SK-N-SH (cell line): ENCODE measurements around the gene CDH16. TPM values are rescaled to one million over a fixed set of nuclear protein-coding genes. Genes with fewer than 3 reads are reported as not detected.
A peak's percentile ranks its signal among the peaks of the same experiment; 100 is the strongest.

Source experiments
- CTCF ChIA-PET: fragments of 300-600, 350-600 bp; formaldehyde crosslinking; extraction: SDS; loops from one replicate; lab custom pipeline; 2021; lab: Yijun Ruan, JAX
- POLR2A ChIA-PET: fragments of 350-600 bp; sonication (Branson Sonifier 250); formaldehyde crosslinking; extraction: SDS; loops from one replicate; lab custom pipeline; 2020; ENCODE audit warnings: antibody characterized with exemption, inconsistent platforms; lab: Yijun Ruan, JAX
- DNase-seq: peaks from one replicate; pipeline ENCODE4 v3.0.0; 2012
- H2AFZ ChIP-seq: fragments of 200-600 bp; sonication (generic); 2 replicates; pipeline ENCODE4 v1.8.1; 2016; ENCODE audit warnings: antibody characterized with exemption, mild to moderate bottlenecking, low read depth
- H3F3A ChIP-seq: fragments of 200-600 bp; sonication (generic); replicated peaks from 2 replicates; pipeline ENCODE3; 2016; ENCODE audit warnings: antibody characterized with exemption, mild to moderate bottlenecking; ENCODE audit not compliant: insufficient read depth
- H3K27ac ChIP-seq, 2 experiments: fragments of 200-500 bp in 1 of 2; fragments of 200-600 bp in 1 of 2; sonication (Bioruptor generic) in 1 of 2; sonication (generic), shearing (Covaris generic) in 1 of 2; 2 replicates each; pipeline versions ENCODE4 v1.5.1 to v1.6.1; 2014 to 2016; ENCODE audit warnings: low read depth in 2 of 2, inconsistent platforms in 1 of 2, low read length in 1 of 2, mild to moderate bottlenecking in 1 of 2, mixed read lengths in 1 of 2
- H3K27me3 ChIP-seq: fragments of 200-600 bp; sonication (generic), shearing (Covaris generic); 2 replicates; pipeline ENCODE4 v1.6.1; 2016; ENCODE audit warnings: mixed run types; ENCODE audit not compliant: insufficient read depth
- H3K36me3 ChIP-seq, 2 experiments: fragments of 200-500 bp in 1 of 2; fragments of 200-600 bp in 1 of 2; sonication (Bioruptor generic) in 1 of 2; sonication (generic) in 1 of 2; replicated peaks in 1 of 2; 2 replicates each; pipeline versions ENCODE3 to v1.5.1; 2014 to 2016; ENCODE audit warnings: low read length in 1 of 2, mild to moderate bottlenecking in 1 of 2; ENCODE audit not compliant: insufficient read depth in 2 of 2, control insufficient read depth in 1 of 2
- H3K4me1 ChIP-seq, 2 experiments: fragments of 200-500 bp in 1 of 2; fragments of 200-600 bp in 1 of 2; sonication (Bioruptor generic) in 1 of 2; sonication (generic), shearing (Covaris generic) in 1 of 2; 2 replicates each; pipeline versions ENCODE4 v1.5.1 to v1.6.1; 2014 to 2016; ENCODE audit warnings: low read depth in 1 of 2, low read length in 1 of 2, mixed run types in 1 of 2; ENCODE audit not compliant: insufficient read depth in 2 of 2, control insufficient read depth in 1 of 2
- H3K4me2 ChIP-seq: fragments of 200-600 bp; sonication (generic), shearing (Covaris generic); 2 replicates; pipeline ENCODE4 v1.6.1; 2017; ENCODE audit warnings: mixed run types
- H3K4me3 ChIP-seq, 2 experiments: fragments of 200-500 bp in 1 of 2; fragments of 200-600 bp in 1 of 2; sonication (Bioruptor generic) in 1 of 2; sonication (generic), shearing (Covaris generic) in 1 of 2; 2 replicates each; pipeline versions ENCODE4 v1.5.1 to v1.8.1; 2014 to 2016; ENCODE audit warnings: low read depth in 2 of 2, inconsistent platforms in 1 of 2, low read length in 1 of 2, mild to moderate bottlenecking in 1 of 2, mixed read lengths in 1 of 2, moderate library complexity in 1 of 2
- H3K79me2 ChIP-seq: fragments of 200-600 bp; sonication (generic); 2 replicates; pipeline ENCODE4 v1.8.1; 2017; ENCODE audit warnings: mild to moderate bottlenecking; ENCODE audit not compliant: insufficient read depth
- H3K9ac ChIP-seq: fragments of 200-600 bp; sonication (generic); 2 replicates; pipeline ENCODE4 v1.6.1; 2017; ENCODE audit warnings: mixed run types
- H3K9me2 ChIP-seq: fragments of 200-600 bp; sonication (generic); 2 replicates; pipeline ENCODE4 v1.6.1; 2017; ENCODE audit warnings: mixed run types
- H3K9me3 ChIP-seq: fragments of 200-600 bp; sonication (generic); 2 replicates; pipeline ENCODE4 v1.6.1; 2017; ENCODE audit warnings: mixed run types, mild to moderate bottlenecking, moderate library complexity
- H4K20me1 ChIP-seq: fragments of 200-600 bp; sonication (generic); 2 replicates; pipeline ENCODE4 v1.6.1; 2017; ENCODE audit warnings: mild to moderate bottlenecking, mixed run types; ENCODE audit not compliant: insufficient read depth
- CHD2 ChIP-seq: fragments of 150-350 bp; IDR thresholded peaks from 2 replicates; pipeline ENCODE4 v1.6.1; 2018; ENCODE audit warnings: low read length; ENCODE audit not compliant: partially characterized antibody
- EP300 ChIP-seq, 2 experiments: IDR thresholded peaks; 2 replicates each; pipeline versions ENCODE4 v1.4.0 to v1.6.1; 2012; ENCODE audit warnings: borderline replicate concordance in 1 of 2, low read depth in 1 of 2, low read length in 1 of 2
- FOXM1 ChIP-seq: IDR thresholded peaks from 2 replicates; pipeline ENCODE4 v1.4.0; 2012; ENCODE audit warnings: low read depth, mild to moderate bottlenecking
- GATA2 ChIP-seq: sonication (generic); formaldehyde crosslinking; IDR thresholded peaks from 2 replicates; pipeline ENCODE4 v1.5.0; 2020; ENCODE audit warnings: mild to moderate bottlenecking, missing genetic modification reagents
- MEF2A ChIP-seq: IDR thresholded peaks from 2 replicates; pipeline ENCODE4 v1.4.0; 2012; ENCODE audit warnings: low read depth, borderline replicate concordance
- MXI1 ChIP-seq: IDR thresholded peaks from 2 replicates; pipeline ENCODE4 v1.6.1; 2012; ENCODE audit warnings: mild to moderate bottlenecking, low read depth, low read length, improper control_type of control experiment
- RAD21 ChIP-seq: IDR thresholded peaks from 2 replicates; pipeline ENCODE4 v1.6.1; 2012; ENCODE audit warnings: mild to moderate bottlenecking, low read length
- RCOR1 ChIP-seq: fragments of 150-350 bp; IDR thresholded peaks from 2 replicates; pipeline ENCODE4 v1.6.1; 2017; ENCODE audit warnings: antibody characterized with exemption, low read length
- RFX5 ChIP-seq: IDR thresholded peaks from 2 replicates; pipeline ENCODE4 v1.6.1; 2012; ENCODE audit warnings: mild to moderate bottlenecking, improper control_type of control experiment, low read length
- SIN3A ChIP-seq: IDR thresholded peaks from 2 replicates; pipeline ENCODE4 v1.6.1; 2012; ENCODE audit warnings: low read depth, mild to moderate bottlenecking, low read length, moderate library complexity, borderline replicate concordance
- TAF1 ChIP-seq: IDR thresholded peaks from 2 replicates; pipeline ENCODE4 v1.6.1; 2012; ENCODE audit warnings: low read depth, mild to moderate bottlenecking, low read length, moderate library complexity, borderline replicate concordance
- TEAD4 ChIP-seq: IDR thresholded peaks from 2 replicates; pipeline ENCODE4 v1.4.0; 2012; ENCODE audit warnings: mild to moderate bottlenecking, borderline replicate concordance; ENCODE audit not compliant: insufficient read depth
- WGBS: methylation state at CpG from one replicate; pipeline ENCODE4 v1.1.6; 2017; ENCODE audit warnings: low lambda C conversion rate; 5-methylcytosine and 5-hydroxymethylcytosine counted together
- polyA plus RNA-seq, 3 experiments: library from polyadenylated mRNA; depleted of rRNA; stranded (reverse); fragments of >200 nt; gene quantifications; 2 replicates each; pipeline ENCODE4 v1.2.3, GENCODE V29; 2012
- TF ChIP-seq, protein P1 (sequence below): fragments of 150-350 bp; IDR thresholded peaks from 2 replicates; pipeline ENCODE4 v1.6.1; 2017; ENCODE audit warnings: antibody characterized with exemption, low read length, low read depth, borderline replicate concordance
- TF ChIP-seq, protein P2 (sequence below): fragments of 150-350 bp; IDR thresholded peaks from 2 replicates; pipeline ENCODE4 v1.6.1; 2016; ENCODE audit warnings: mild to moderate bottlenecking, low read depth, low read length
- TF ChIP-seq, protein P3 (sequence below): fragments of 200-600 bp; sonication (generic); IDR thresholded peaks from 2 replicates; pipeline ENCODE4 v1.6.1; 2017; ENCODE audit warnings: antibody characterized with exemption, mild to moderate bottlenecking, moderate library complexity
- TF ChIP-seq, protein P4 (sequence below): IDR thresholded peaks from 2 replicates; pipeline ENCODE4 v1.6.1; 2012; ENCODE audit warnings: mild to moderate bottlenecking, low read depth, low read length, moderate library complexity
- TF ChIP-seq, protein P5 (sequence below): IDR thresholded peaks from 2 replicates; pipeline ENCODE4 v1.4.0; 2012; ENCODE audit warnings: low read depth, borderline replicate concordance
- TF ChIP-seq, protein P6 (sequence below): IDR thresholded peaks from 2 replicates; pipeline ENCODE4 v1.4.0; 2012; ENCODE audit warnings: low read depth, borderline replicate concordance

The CDH16 gene
- polyA plus RNA-seq, 1 of the 3 experiments (the other 2 are of a cell fraction): not detected

DNA sequence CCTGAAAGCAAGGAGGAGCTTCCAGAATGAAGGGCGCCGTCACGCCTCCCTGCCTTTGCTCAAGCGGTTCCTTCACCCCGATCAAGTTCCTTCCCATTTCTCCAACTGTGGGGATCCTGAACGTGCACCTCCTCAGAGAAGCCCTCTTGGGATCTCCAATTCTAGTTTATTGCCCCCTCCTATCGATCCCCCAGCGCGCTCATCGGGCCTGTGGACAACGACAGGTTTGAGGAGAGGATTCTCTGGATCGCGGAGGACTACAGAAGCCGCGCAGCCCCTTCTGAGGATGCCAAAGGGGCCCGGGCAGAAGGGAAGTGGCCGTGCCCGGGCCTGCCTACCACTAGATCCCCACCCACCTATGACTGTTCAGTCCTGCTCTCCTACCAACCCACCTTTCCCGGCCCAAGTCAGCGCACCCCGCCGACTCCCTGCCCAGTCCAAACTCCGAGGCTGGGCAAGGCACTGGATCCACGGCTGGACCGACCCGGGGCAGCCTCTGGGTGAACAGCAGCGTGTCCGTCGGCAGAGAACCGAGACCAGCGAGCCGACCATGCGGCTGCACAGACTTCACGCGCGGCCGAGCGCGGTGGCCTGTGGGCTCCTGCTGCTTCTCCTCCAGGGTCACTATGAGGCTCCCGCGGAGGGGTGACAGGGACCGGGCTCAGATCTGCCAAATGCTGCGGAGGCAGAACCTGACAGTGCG lies 29.6 kb upstream of the CDH16 start:
- no peak overlapping the region for H3K9ac ChIP-seq
- WGBS: 30% methylated on average over 35 of the region's 44 CpGs
- no peak for DNase-seq
- ChIA-PET POLR2A (no interaction called here), CTCF (interaction anchor here (1.0 to 3.6 kb wide), 7 partner anchors 11 to 71 kb away, joined by 3 to 22 read pairs (median 4); partner anchors contain the start of gene CES3)
- H3F3A ChIP-seq: peaks cover 14% of the 10 kb centered on the region
- peaks cover 0 to 8% of the 10 kb centered on the region in 2 experiments; a peak in 1 of 4 replicates for H3K4me1 ChIP-seq
- peak overlapping the region; percentile 45 to 57; a peak in 3 of 4 replicates for H3K4me3 ChIP-seq
- peak overlapping the region; percentile 79 for H3K4me2 ChIP-seq
- no peaks in the 10 kb centered on the region; the same call in 1 of the 2 replicates for H3K9me3 ChIP-seq
- no peak overlapping the region for H3K27ac ChIP-seq
- peaks cover 0 to 5% of the 10 kb centered on the region in 2 experiments for H3K36me3 ChIP-seq
- no peaks in the 10 kb centered on the region for H3K79me2 ChIP-seq
- H3K27me3 ChIP-seq: no peaks in the 10 kb centered on the region
- TF ChIP-seq CHD2: no peak
- TF ChIP-seq, protein P1, sequence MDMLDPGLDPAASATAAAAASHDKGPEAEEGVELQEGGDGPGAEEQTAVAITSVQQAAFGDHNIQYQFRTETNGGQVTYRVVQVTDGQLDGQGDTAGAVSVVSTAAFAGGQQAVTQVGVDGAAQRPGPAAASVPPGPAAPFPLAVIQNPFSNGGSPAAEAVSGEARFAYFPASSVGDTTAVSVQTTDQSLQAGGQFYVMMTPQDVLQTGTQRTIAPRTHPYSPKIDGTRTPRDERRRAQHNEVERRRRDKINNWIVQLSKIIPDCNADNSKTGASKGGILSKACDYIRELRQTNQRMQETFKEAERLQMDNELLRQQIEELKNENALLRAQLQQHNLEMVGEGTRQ: no peak
- no peak for TF ChIP-seq EP300 (IDR thresholded peaks at IDR 0.05; ENCODE audit: borderline replicate concordance in 1 of 2, low read depth in 1 of 2, low read length in 1 of 2)
- TF ChIP-seq, protein P2, sequence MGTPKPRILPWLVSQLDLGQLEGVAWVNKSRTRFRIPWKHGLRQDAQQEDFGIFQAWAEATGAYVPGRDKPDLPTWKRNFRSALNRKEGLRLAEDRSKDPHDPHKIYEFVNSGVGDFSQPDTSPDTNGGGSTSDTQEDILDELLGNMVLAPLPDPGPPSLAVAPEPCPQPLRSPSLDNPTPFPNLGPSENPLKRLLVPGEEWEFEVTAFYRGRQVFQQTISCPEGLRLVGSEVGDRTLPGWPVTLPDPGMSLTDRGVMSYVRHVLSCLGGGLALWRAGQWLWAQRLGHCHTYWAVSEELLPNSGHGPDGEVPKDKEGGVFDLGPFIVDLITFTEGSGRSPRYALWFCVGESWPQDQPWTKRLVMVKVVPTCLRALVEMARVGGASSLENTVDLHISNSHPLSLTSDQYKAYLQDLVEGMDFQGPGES: no peak
- no peak for TF ChIP-seq FOXM1
- TF ChIP-seq, protein P3, sequence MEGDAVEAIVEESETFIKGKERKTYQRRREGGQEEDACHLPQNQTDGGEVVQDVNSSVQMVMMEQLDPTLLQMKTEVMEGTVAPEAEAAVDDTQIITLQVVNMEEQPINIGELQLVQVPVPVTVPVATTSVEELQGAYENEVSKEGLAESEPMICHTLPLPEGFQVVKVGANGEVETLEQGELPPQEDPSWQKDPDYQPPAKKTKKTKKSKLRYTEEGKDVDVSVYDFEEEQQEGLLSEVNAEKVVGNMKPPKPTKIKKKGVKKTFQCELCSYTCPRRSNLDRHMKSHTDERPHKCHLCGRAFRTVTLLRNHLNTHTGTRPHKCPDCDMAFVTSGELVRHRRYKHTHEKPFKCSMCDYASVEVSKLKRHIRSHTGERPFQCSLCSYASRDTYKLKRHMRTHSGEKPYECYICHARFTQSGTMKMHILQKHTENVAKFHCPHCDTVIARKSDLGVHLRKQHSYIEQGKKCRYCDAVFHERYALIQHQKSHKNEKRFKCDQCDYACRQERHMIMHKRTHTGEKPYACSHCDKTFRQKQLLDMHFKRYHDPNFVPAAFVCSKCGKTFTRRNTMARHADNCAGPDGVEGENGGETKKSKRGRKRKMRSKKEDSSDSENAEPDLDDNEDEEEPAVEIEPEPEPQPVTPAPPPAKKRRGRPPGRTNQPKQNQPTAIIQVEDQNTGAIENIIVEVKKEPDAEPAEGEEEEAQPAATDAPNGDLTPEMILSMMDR: no peak
- no peak for TF ChIP-seq TEAD4
- TF ChIP-seq MXI1: no peak
- no peak for TF ChIP-seq SIN3A
- TF ChIP-seq, protein P4, sequence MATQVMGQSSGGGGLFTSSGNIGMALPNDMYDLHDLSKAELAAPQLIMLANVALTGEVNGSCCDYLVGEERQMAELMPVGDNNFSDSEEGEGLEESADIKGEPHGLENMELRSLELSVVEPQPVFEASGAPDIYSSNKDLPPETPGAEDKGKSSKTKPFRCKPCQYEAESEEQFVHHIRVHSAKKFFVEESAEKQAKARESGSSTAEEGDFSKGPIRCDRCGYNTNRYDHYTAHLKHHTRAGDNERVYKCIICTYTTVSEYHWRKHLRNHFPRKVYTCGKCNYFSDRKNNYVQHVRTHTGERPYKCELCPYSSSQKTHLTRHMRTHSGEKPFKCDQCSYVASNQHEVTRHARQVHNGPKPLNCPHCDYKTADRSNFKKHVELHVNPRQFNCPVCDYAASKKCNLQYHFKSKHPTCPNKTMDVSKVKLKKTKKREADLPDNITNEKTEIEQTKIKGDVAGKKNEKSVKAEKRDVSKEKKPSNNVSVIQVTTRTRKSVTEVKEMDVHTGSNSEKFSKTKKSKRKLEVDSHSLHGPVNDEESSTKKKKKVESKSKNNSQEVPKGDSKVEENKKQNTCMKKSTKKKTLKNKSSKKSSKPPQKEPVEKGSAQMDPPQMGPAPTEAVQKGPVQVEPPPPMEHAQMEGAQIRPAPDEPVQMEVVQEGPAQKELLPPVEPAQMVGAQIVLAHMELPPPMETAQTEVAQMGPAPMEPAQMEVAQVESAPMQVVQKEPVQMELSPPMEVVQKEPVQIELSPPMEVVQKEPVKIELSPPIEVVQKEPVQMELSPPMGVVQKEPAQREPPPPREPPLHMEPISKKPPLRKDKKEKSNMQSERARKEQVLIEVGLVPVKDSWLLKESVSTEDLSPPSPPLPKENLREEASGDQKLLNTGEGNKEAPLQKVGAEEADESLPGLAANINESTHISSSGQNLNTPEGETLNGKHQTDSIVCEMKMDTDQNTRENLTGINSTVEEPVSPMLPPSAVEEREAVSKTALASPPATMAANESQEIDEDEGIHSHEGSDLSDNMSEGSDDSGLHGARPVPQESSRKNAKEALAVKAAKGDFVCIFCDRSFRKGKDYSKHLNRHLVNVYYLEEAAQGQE: no peak
- TF ChIP-seq, protein P5, sequence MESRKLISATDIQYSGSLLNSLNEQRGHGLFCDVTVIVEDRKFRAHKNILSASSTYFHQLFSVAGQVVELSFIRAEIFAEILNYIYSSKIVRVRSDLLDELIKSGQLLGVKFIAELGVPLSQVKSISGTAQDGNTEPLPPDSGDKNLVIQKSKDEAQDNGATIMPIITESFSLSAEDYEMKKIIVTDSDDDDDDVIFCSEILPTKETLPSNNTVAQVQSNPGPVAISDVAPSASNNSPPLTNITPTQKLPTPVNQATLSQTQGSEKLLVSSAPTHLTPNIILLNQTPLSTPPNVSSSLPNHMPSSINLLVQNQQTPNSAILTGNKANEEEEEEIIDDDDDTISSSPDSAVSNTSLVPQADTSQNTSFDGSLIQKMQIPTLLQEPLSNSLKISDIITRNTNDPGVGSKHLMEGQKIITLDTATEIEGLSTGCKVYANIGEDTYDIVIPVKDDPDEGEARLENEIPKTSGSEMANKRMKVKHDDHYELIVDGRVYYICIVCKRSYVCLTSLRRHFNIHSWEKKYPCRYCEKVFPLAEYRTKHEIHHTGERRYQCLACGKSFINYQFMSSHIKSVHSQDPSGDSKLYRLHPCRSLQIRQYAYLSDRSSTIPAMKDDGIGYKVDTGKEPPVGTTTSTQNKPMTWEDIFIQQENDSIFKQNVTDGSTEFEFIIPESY: no peak
- no peak for TF ChIP-seq MEF2A
- TF ChIP-seq RFX5: no peak
- TF ChIP-seq, protein P6, sequence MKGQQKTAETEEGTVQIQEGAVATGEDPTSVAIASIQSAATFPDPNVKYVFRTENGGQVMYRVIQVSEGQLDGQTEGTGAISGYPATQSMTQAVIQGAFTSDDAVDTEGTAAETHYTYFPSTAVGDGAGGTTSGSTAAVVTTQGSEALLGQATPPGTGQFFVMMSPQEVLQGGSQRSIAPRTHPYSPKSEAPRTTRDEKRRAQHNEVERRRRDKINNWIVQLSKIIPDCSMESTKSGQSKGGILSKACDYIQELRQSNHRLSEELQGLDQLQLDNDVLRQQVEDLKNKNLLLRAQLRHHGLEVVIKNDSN: no peak
- no peak for TF ChIP-seq TAF1
- TF ChIP-seq GATA2 (CRISPR knock-in tag): no peak
- no peak for TF ChIP-seq RCOR1
- TF ChIP-seq RAD21: no peak
- peak overlapping the region; percentile 84 for H2AFZ ChIP-seq
- no peaks in the 10 kb centered on the region for H4K20me1 ChIP-seq
- no peaks in the 10 kb centered on the region for H3K9me2 ChIP-seq
